Smooth muscle cell (in vitro differentiated cells): ENCODE measurements around the gene CCL23. TPM values are rescaled to one million over a fixed set of nuclear protein-coding genes. Genes with fewer than 3 reads are reported as not detected.

Experiments used
- DNase-seq: peaks from one replicate; lab custom pipeline; 2025; ENCODE audit not compliant: unreplicated experiment; lab: John Stamatoyannopoulos, UW
- H2AFZ ChIP-seq: fragments of 200-600 bp; sonication (generic); 2 replicates; pipeline ENCODE4 v1.6.0; 2016; ENCODE audit warnings: antibody characterized with exemption, low read depth, mild to moderate bottlenecking
- H3F3A ChIP-seq: fragments of 200-600 bp; sonication (generic); 2 replicates; pipeline ENCODE4 v1.6.0; 2017; ENCODE audit warnings: antibody characterized with exemption, low read depth
- H3K27ac ChIP-seq: fragments of 200-600 bp; sonication (generic); 2 replicates; pipeline ENCODE4 v1.5.1; 2016; ENCODE audit warnings: low read depth, mild to moderate bottlenecking
- H3K27me3 ChIP-seq: fragments of 200-600 bp; sonication (generic); 2 replicates; pipeline ENCODE4 v1.6.1; 2016; ENCODE audit warnings: low read depth, mild to moderate bottlenecking
- H3K36me3 ChIP-seq: fragments of 200-600 bp; sonication (generic); 2 replicates; pipeline ENCODE4 v1.5.1; 2016; ENCODE audit warnings: low read depth
- H3K4me1 ChIP-seq: fragments of 200-600 bp; sonication (generic); 2 replicates; pipeline ENCODE4 v1.5.1; 2016; ENCODE audit warnings: low read depth
- H3K4me2 ChIP-seq: fragments of 200-600 bp; sonication (generic); 2 replicates; pipeline ENCODE4 v1.6.0; 2016; ENCODE audit warnings: mild to moderate bottlenecking
- H3K4me3 ChIP-seq: fragments of 200-600 bp; sonication (generic); 2 replicates; pipeline ENCODE4 v1.5.1; 2016; ENCODE audit warnings: mild to moderate bottlenecking
- H3K79me2 ChIP-seq: fragments of 200-600 bp; sonication (generic); 2 replicates; pipeline ENCODE4 v1.6.0; 2016; ENCODE audit warnings: low read depth, mild to moderate bottlenecking
- H3K9ac ChIP-seq: fragments of 200-600 bp; sonication (generic); 2 replicates; pipeline ENCODE4 v1.6.0; 2016; ENCODE audit warnings: low read depth
- H3K9me3 ChIP-seq: fragments of 200-600 bp; sonication (generic); replicated peaks from 2 replicates; pipeline ENCODE4 v1.5.1; 2016; ENCODE audit warnings: low read depth
- H4K20me1 ChIP-seq: fragments of 200-600 bp; sonication (generic); 2 replicates; pipeline ENCODE4 v1.6.0; 2016; ENCODE audit warnings: low read depth
- WGBS: methylation state at CpG from one replicate; pipeline ENCODE4 v1.1.7; 2016; ENCODE audit warnings: low lambda C conversion rate; 5-methylcytosine and 5-hydroxymethylcytosine counted together
- polyA plus RNA-seq: library from polyadenylated mRNA; unstranded; fragments of >200 nt; fragmentation: Nextera tagmentation; extraction: Ambion mirVana; gene quantifications from 2 replicates; pipeline ENCODE4 v1.2.1, GENCODE V29; 2016
- total RNA-seq: library from RNA; depleted of rRNA; stranded (reverse); fragments of >200 nt; gene quantifications from 2 replicates; pipeline ENCODE4 v1.2.3, GENCODE V29; 2014
- TF ChIP-seq, protein P1 (sequence below): fragments of 200-600 bp; sonication (generic); IDR thresholded peaks from 2 replicates; pipeline ENCODE4 v1.5.1; 2017; ENCODE audit warnings: borderline replicate concordance, mild to moderate bottlenecking, antibody characterized with exemption; ENCODE audit not compliant: insufficient read depth, poor library complexity, severe bottlenecking

The CCL23 gene
- total and polyA plus RNA-seq, 2 experiments from 2014 or later: not detected

DNA sequence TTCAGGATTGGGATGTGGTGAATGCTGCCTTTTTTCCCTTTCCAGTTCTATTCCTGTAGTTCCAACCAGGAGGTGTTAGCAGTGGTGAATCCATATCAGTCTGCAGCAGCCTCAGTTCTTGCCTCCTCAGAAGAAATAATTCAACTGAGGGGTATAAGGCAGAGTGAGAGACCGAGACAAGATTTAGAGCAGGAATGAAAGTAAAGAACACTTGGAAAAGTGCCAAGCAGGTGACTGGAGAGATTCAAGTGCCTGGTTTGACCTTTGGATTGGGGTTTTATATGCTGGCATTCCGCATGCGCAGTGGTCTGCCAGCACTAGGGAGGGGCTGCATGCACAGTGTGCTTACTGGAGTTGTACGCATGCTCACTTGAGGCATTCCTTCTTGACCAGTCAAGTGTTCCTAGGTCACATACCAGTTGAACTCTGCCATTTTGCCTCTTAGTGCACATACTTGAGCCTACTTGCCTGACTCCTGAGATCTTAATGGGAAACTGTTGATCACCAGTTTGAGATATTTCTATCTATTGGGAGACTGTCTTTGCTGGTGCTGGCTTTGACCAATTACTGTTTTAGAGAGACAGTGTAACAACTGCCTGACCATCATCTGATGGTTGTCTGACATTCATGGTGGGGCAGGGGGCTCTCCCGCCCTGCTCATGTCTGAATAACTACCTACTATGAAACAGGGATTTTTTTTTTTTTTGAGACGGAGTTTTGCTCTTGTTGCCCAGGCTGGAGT is 15.7 kb downstream of the CCL23 start:
- H3K79me2 ChIP-seq: no peaks in the 10 kb centered on the region
- no peak overlapping the region for H3K9ac ChIP-seq
- no peaks in the 10 kb centered on the region for H4K20me1 ChIP-seq
- H3K4me3 ChIP-seq: peak overlapping the region; percentile 25
- no peaks in the 10 kb centered on the region for H3K36me3 ChIP-seq
- no peak overlapping the region for H3K4me2 ChIP-seq
- peaks cover 13% of the 10 kb centered on the region for H3K27me3 ChIP-seq
- no peaks in the 10 kb centered on the region for H3K9me3 ChIP-seq
- no peak overlapping the region for H2AFZ ChIP-seq
- no peaks in the 10 kb centered on the region for H3K4me1 ChIP-seq
- no peak overlapping the region for H3K27ac ChIP-seq
- WGBS: 93% methylated on average over 6 of the region's 6 CpGs
- DNase-seq: no peak
- TF ChIP-seq, protein P1, sequence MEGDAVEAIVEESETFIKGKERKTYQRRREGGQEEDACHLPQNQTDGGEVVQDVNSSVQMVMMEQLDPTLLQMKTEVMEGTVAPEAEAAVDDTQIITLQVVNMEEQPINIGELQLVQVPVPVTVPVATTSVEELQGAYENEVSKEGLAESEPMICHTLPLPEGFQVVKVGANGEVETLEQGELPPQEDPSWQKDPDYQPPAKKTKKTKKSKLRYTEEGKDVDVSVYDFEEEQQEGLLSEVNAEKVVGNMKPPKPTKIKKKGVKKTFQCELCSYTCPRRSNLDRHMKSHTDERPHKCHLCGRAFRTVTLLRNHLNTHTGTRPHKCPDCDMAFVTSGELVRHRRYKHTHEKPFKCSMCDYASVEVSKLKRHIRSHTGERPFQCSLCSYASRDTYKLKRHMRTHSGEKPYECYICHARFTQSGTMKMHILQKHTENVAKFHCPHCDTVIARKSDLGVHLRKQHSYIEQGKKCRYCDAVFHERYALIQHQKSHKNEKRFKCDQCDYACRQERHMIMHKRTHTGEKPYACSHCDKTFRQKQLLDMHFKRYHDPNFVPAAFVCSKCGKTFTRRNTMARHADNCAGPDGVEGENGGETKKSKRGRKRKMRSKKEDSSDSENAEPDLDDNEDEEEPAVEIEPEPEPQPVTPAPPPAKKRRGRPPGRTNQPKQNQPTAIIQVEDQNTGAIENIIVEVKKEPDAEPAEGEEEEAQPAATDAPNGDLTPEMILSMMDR: no peak
- H3F3A ChIP-seq: no peaks in the 10 kb centered on the region

- Histone ChIP-seq H3K4me1 (no peaks in the 10 kb centered on the region), H4K20me1 (no peaks in the 10 kb centered on the region), H3K27ac (no peak within 1 kb of the TSS), H3K27me3 (peaks cover 13% of the 10 kb centered on the region), H3K4me3 (peak within 1 kb of the TSS; percentile 25), H3K4me2 (no peak within 1 kb of the TSS), H3K79me2 (no peaks in the 10 kb centered on the region), H3K9ac (no peak within 1 kb of the TSS), H2AFZ (no peak within 1 kb of the TSS), H3K9me3 (no peaks in the 10 kb centered on the region), H3K36me3 (no peaks in the 10 kb centered on the region), H3F3A (no peaks in the 10 kb centered on the region)
- DNase-seq: no peak
- WGBS: 85% methylated on average over 6 of the region's 6 CpGs
- TF ChIP-seq, protein P1: no peak
Measured at GRCh38 chr17:36001110-36001771, 16.5 kb downstream of the CCL23 start, which contains the start of gene CCL15. TSS of gene CCL15 (minus strand) at chr17:36001553. CDS start at chr17:36001492, 61 bp downstream.

GRCh38 chr17:36000732-36001109 is 17.1 kb downstream of the CCL23 start:
- no peak for DNase-seq
- Histone ChIP-seq H3K27ac (no peak overlapping the region), H4K20me1 (no peaks in the 10 kb centered on the region), H3K9ac (no peak overlapping the region), H3K4me2 (no peak overlapping the region), H3K36me3 (no peaks in the 10 kb centered on the region), H3K79me2 (no peaks in the 10 kb centered on the region), H3K4me1 (no peaks in the 10 kb centered on the region), H3K9me3 (no peaks in the 10 kb centered on the region), H3K4me3 (peak overlapping the region; percentile 25), H3F3A (no peaks in the 10 kb centered on the region), H3K27me3 (peaks cover 13% of the 10 kb centered on the region), H2AFZ (no peak overlapping the region)
- TF ChIP-seq, protein P1: no peak
- WGBS: 89% methylated on average over 6 of the region's 6 CpGs
